Activated T-helper 1 cell treated with anti-CD3 and anti-CD28 coated beads, Interleukin-12 subunit alpha, Interleukin-12 subunit beta, Interleukin-2, Interleukin-4 antibody, amounts not matched to agents 30 ng/mL and 10 ng/mL and 1 ng/mL, durations not matched to agents 14 hours and 24 hours and 36 hours (primary cell): Measurements from ENCODE around the gene NUP153. TPM values are rescaled to one million over a fixed set of nuclear protein-coding genes. Genes with fewer than 3 reads are reported as not detected.

Experiments used
- DNase-seq: peaks from one replicate; pipeline ENCODE4 v3.0.0; 2021; ENCODE audit warnings: low spot score
- H3K27ac Mint-ChIP-seq: one replicate; pipeline ENCODE4 v1.8.0; 2021; ENCODE audit warnings: mild to moderate bottlenecking, mixed read lengths
- H3K27me3 Mint-ChIP-seq: one replicate; pipeline ENCODE4 v1.8.0; 2022; ENCODE audit warnings: mild to moderate bottlenecking, moderate library complexity, mixed read lengths; ENCODE audit not compliant: insufficient read depth
- H3K36me3 Mint-ChIP-seq: one replicate; pipeline ENCODE4 v1.8.0; 2021; ENCODE audit warnings: low read depth, mixed read lengths
- H3K4me1 Mint-ChIP-seq: one replicate; pipeline ENCODE4 v1.8.0; 2021; ENCODE audit warnings: low read depth, mixed read lengths
- H3K4me3 Mint-ChIP-seq: one replicate; pipeline ENCODE4 v1.8.0; 2021; ENCODE audit warnings: mild to moderate bottlenecking, moderate library complexity, mixed read lengths
- H3K9me3 Mint-ChIP-seq: one replicate; pipeline ENCODE4 v1.8.0; 2021; ENCODE audit warnings: mixed read lengths
- intact Hi-C: fragments of 100-400 bp; cut with micrococcal nuclease; formaldehyde crosslinking; loops from one replicate; pipeline ENCODE4 v1.15.1; 2024
- total RNA-seq: library from RNA; stranded (reverse); gene quantifications from 2 replicates; pipeline ENCODE4 v1.2.3, GENCODE V29; 2022

NUP153 gene
- total RNA-seq, 1 donor from 2014 or later = 106 TPM

DNA sequence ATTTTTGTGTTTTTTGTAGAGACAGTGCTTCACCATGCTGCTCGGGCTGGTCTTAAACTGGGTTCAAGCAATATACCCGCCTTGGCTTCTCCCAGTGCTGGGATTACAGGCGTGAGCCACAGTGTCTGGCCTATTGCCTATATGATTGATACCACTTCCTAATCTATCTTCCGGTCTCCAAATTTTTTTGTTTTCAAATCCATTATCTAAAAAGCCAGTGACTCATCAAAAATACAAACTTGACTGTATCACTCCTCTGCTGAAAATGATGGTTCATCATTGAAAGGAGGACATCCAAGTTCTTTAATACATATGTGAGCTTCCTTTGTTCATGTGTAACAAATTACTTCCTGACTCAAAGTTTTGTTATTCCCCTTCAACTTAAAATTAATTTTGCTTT is 71.2 kb downstream of the NUP153 start:
- intact Hi-C loops = no loop called here
- H3K4me3 Mint-ChIP-seq = no peak overlapping the region
- peak overlapping the region; percentile 86 for H3K27ac Mint-ChIP-seq
- H3K36me3 Mint-ChIP-seq = peaks cover 58% of the 10 kb centered on the region
- H3K4me1 Mint-ChIP-seq = peaks cover 50% of the 10 kb centered on the region
- H3K9me3 Mint-ChIP-seq = no peaks in the 10 kb centered on the region
- no peaks in the 10 kb centered on the region for H3K27me3 Mint-ChIP-seq
- no peak for DNase-seq

DNA sequence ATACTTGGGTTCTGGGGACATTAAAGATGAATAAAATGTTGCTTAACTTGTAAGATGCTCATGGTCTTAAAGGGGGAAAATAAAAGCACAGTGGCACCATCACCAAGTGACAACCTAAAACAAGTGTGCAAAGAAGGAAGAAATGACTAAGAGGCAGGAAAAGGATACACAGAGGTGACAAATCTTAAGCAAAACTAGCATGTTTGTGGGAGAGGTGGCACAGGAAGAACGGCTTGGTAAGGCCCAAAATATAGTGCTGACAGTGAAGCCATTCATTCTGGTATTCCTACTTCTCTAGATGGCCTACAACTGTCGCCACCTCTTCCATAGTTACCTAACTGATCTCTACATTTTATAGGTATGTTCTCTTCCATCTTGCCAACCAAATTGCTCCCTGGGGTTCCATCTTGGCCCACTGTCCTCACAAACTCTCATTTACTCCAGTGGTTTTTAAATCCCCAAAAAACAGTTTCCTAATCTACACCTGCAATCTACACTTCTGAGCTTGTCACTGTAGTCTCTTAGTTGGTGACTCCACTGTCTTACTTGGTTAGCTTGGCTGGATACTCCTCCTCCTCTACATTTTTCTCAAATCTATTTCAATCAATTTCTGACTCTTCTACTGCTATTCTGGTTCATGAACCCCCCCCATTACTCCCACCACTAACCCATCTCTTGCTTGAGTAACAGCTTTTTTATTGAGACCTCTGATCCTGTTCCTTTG is 73.1 kb downstream of the NUP153 start:
- Mint-ChIP-seq H3K9me3 (no peaks in the 10 kb centered on the region), H3K4me3 (peak overlapping the region; percentile 13), H3K27me3 (no peaks in the 10 kb centered on the region), H3K4me1 (peaks cover 55% of the 10 kb centered on the region), H3K36me3 (peaks cover 67% of the 10 kb centered on the region), H3K27ac (peak overlapping the region; percentile 80)
- intact Hi-C loops = loop anchor here (1.0 to 2.0 kb wide), 4 partner anchors 19 to 69 kb away; partner anchors contain the start of gene FAM8A1
- peak; percentile 21 for DNase-seq

DNA sequence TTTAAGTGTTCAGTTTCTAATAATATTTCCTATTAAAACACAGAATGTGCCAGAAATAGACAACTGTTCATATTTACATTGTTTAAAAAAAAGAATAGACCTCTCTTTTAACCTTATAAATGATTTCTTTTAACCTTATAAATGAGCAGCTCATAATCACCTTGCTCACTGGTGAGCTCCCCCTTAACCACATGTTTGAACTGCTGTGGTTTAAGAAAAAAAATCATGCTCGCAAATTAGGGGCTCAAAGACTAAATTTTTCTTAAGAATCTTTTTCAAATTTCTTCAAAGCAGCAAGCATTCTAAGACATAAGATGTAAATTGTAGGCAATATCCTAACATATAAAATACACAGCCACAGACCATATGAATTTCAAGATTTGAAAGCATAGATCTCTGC is 73.8 kb downstream of the NUP153 start:
- H3K4me3 Mint-ChIP-seq = peak overlapping the region; percentile 5
- H3K4me1 Mint-ChIP-seq = peaks cover 52% of the 10 kb centered on the region
- DNase-seq = no peak
- intact Hi-C loops = loop anchor here (1.0 to 2.0 kb wide), 4 partner anchors 20 to 70 kb away; partner anchors contain the start of gene FAM8A1
- no peaks in the 10 kb centered on the region for H3K9me3 Mint-ChIP-seq
- peaks cover 66% of the 10 kb centered on the region for H3K36me3 Mint-ChIP-seq
- H3K27me3 Mint-ChIP-seq = no peaks in the 10 kb centered on the region
- peak overlapping the region; percentile 80 for H3K27ac Mint-ChIP-seq

- DNase-seq = no peak
- H3K36me3 Mint-ChIP-seq = peaks cover 55% of the 10 kb centered on the region
- H3K27me3 Mint-ChIP-seq = no peaks in the 10 kb centered on the region
- no peak overlapping the region for H3K4me3 Mint-ChIP-seq
- no peaks in the 10 kb centered on the region for H3K9me3 Mint-ChIP-seq
- H3K27ac Mint-ChIP-seq = peak overlapping the region; percentile 35
- intact Hi-C loops = no loop called here
- H3K4me1 Mint-ChIP-seq = peaks cover 42% of the 10 kb centered on the region
These were observed 76.1 kb downstream of the NUP153 start for GRCh38 chr6:17630511-17631073.

DNA sequence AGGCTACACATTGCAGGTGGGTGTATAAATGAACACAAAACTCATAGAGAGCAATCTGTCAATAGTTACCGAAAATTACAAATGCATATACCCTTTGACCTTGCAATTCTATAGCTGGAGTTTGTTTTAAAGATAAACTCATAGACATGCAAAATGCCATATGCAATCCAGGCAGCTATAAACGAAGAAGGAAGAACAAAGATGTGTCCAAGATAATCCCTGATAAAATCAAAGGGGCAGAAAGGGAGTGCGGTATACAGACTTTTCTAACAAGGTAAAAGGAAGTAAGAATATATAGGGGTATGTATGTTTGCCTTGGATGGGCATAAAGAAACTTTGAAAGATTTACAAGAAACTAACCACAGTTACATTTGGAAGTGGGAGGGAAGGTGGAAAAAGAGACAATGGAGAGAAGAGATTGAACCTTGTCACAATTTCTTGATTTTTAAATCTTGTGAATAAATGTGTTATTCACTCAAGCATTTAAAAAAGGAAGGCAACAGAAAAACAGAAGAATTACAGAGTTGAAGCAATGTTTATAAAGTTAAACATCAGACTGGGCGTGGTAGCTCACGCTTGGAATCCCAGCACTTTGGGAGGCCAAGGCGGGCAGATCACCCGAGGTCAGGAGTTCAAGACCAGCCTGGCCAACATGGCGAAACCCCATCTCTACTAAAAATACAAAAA is 76.8 kb downstream of the NUP153 start:
- no peak for DNase-seq
- Mint-ChIP-seq H3K9me3 (no peaks in the 10 kb centered on the region), H3K27me3 (no peaks in the 10 kb centered on the region), H3K27ac (no peak overlapping the region), H3K4me1 (peaks cover 38% of the 10 kb centered on the region), H3K36me3 (peaks cover 53% of the 10 kb centered on the region), H3K4me3 (no peak overlapping the region)
- intact Hi-C loops = no loop called here

- Mint-ChIP-seq H3K4me1 (peaks cover 37% of the 10 kb centered on the region), H3K9me3 (no peaks in the 10 kb centered on the region), H3K4me3 (no peak overlapping the region), H3K27me3 (no peaks in the 10 kb centered on the region), H3K36me3 (peaks cover 53% of the 10 kb centered on the region), H3K27ac (peak overlapping the region; percentile 14)
- intact Hi-C loops = no loop called here
- DNase-seq = no peak
These were observed 77.9 kb downstream of the NUP153 start for GRCh38 chr6:17628873-17629272.

- intact Hi-C loops = no loop called here
- H3K9me3 Mint-ChIP-seq = no peaks in the 10 kb centered on the region
- H3K36me3 Mint-ChIP-seq = peaks cover 48% of the 10 kb centered on the region
These were observed 82.3 kb downstream of the NUP153 start for GRCh38 chr6:17624396-17624795.

GRCh38 chr6:17622144-17622543 is 84.6 kb downstream of the NUP153 start:
- intact Hi-C loops = no loop called here
- Mint-ChIP-seq H3K27me3 (no peaks in the 10 kb centered on the region), H3K36me3 (peaks cover 49% of the 10 kb centered on the region), H3K4me1 (peaks cover 36% of the 10 kb centered on the region), H3K9me3 (no peaks in the 10 kb centered on the region), H3K27ac (no peak overlapping the region), H3K4me3 (no peak overlapping the region)
- DNase-seq = no peak

More at GRCh38 chr6:17624396-17624795, 82.3 kb downstream of the NUP153 start:
- no peak for DNase-seq
- H3K27me3 Mint-ChIP-seq = no peaks in the 10 kb centered on the region
- no peak overlapping the region for H3K4me3 Mint-ChIP-seq
- H3K27ac Mint-ChIP-seq = no peak overlapping the region
- H3K4me1 Mint-ChIP-seq = peaks cover 42% of the 10 kb centered on the region

DNA sequence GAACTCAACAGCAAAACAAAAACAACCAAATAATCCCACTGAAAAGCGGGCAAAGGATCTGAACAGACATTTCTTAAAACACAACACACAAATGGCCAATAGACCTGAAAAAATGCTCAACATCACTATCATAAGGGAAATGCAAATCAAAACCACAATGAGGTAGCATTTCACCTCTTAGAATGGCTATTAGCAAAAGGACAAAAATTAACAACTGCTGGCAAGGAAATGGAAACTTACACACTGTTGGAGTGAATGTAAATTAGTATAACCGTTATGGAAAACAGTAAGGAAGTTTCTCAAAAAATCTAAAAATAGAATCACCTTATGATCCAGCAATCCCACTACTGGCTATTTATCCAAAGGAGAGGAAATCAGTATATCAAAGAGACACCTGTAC is 85.7 kb downstream of the NUP153 start:
- Mint-ChIP-seq H3K4me3 (no peak overlapping the region), H3K27ac (peak overlapping the region; percentile 45), H3K9me3 (no peaks in the 10 kb centered on the region), H3K27me3 (no peaks in the 10 kb centered on the region), H3K4me1 (peaks cover 36% of the 10 kb centered on the region), H3K36me3 (peaks cover 54% of the 10 kb centered on the region)
- intact Hi-C loops = loop anchor here (1.0 kb wide), 1 partner anchor 12 kb away; no protein-coding TSS in a partner anchor
- no peak for DNase-seq

DNA sequence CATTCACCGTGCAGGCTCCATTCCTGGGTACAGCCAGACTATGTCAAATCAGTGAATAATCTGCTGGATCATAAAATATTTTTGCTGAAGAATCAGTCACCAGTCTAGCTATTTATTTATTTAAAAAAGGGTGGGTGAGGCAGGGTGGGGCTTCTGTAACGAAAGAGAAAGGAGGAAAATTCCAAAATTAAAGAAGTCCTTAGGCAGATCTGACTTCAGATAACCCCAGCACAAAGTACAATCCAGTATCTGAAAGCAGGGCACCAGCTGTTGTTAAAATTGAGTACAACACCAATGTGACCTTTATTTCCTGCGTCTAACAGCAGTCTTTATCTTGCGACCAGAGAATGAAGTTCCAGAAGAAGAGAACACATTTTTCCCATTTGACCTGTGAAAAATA is 90.9 kb downstream of the NUP153 start:
- Mint-ChIP-seq H3K4me3 (no peak overlapping the region), H3K36me3 (peaks cover 45% of the 10 kb centered on the region), H3K27ac (no peak overlapping the region), H3K4me1 (peaks cover 12% of the 10 kb centered on the region), H3K27me3 (no peaks in the 10 kb centered on the region), H3K9me3 (no peaks in the 10 kb centered on the region)
- intact Hi-C loops = no loop called here
- DNase-seq = no peak

GRCh38 chr6:17612048-17612447 is 94.7 kb downstream of the NUP153 start:
- no peaks in the 10 kb centered on the region for H3K4me1 Mint-ChIP-seq
- peaks cover 27% of the 10 kb centered on the region for H3K36me3 Mint-ChIP-seq
- no peak overlapping the region for H3K4me3 Mint-ChIP-seq
- no peaks in the 10 kb centered on the region for H3K9me3 Mint-ChIP-seq
- no peak for DNase-seq
- no peaks in the 10 kb centered on the region for H3K27me3 Mint-ChIP-seq
- intact Hi-C loops = loop anchor here (2.0 kb wide), 1 partner anchor 15 kb away; no protein-coding TSS in a partner anchor
- H3K27ac Mint-ChIP-seq = peak overlapping the region; percentile 7

DNA sequence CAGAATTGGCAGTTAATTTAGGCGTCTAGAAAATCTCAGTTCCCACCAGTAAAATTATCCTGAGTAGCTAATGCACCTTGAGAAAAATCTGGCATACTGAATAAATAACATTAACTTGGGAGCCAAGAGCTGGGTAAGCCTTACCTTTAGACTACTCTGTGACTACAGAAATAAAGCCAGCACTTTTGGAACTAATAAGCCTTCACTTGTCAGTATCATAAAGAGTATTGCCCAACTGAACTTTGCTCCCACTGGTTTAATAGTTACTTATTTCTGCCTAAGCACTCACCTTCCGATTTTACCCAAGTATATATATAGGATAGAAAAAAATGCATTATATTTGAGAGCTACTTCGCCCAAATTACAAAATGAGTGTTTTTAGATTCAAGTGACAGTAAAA is 95.9 kb downstream of the NUP153 start:
- H3K4me3 Mint-ChIP-seq = no peak overlapping the region
- no peak for DNase-seq
- no peaks in the 10 kb centered on the region for H3K27me3 Mint-ChIP-seq
- H3K4me1 Mint-ChIP-seq = no peaks in the 10 kb centered on the region
- peak overlapping the region; percentile 48 for H3K27ac Mint-ChIP-seq
- intact Hi-C loops = no loop called here
- H3K9me3 Mint-ChIP-seq = no peaks in the 10 kb centered on the region
- peaks cover 26% of the 10 kb centered on the region for H3K36me3 Mint-ChIP-seq

GRCh38 chr6:17606606-17607005 is 100.1 kb downstream of the NUP153 start:
- Mint-ChIP-seq H3K9me3 (no peaks in the 10 kb centered on the region), H3K36me3 (peaks cover 32% of the 10 kb centered on the region), H3K4me3 (no peak overlapping the region), H3K27ac (no peak overlapping the region), H3K4me1 (peaks cover 23% of the 10 kb centered on the region), H3K27me3 (no peaks in the 10 kb centered on the region)
- DNase-seq = no peak
- intact Hi-C loops = loop anchor here (10.0 kb wide), 1 partner anchor 378 kb away; the partner anchor contains the start of gene KIF13A
